Upper lobe of right lung (tissue), 1 donor: ENCODE data around the gene LARP4B. TPM values are rescaled to one million over a fixed set of nuclear protein-coding genes. Genes with fewer than 3 reads are reported as not detected.
A peak's percentile ranks its signal among the peaks of the same experiment; 100 is the strongest.

Experiments used
- ATAC-seq: fragments of 200-7000 bp; cut with Tn5 transposase; one replicate; pipeline ENCODE4 v1.9.1; 2020; ENCODE audit warnings: mild to moderate bottlenecking, moderate library complexity
- DNase-seq: peaks from one replicate; pipeline ENCODE4 v3.0.0-alpha.2; 2020
- H3K27ac ChIP-seq: fragments of 200-600 bp; one replicate; pipeline ENCODE4 v1.8.0; 2022
- H3K27me3 ChIP-seq: fragments of 200-600 bp; one replicate; pipeline ENCODE4 v1.8.0; 2022; ENCODE audit warnings: mild to moderate bottlenecking
- H3K36me3 ChIP-seq: fragments of 200-600 bp; one replicate; pipeline ENCODE4 v1.8.0; 2022
- H3K4me1 ChIP-seq: fragments of 200-600 bp; one replicate; pipeline ENCODE4 v1.8.0; 2022
- H3K4me3 ChIP-seq: fragments of 200-600 bp; one replicate; pipeline ENCODE4 v1.8.0; 2022; ENCODE audit warnings: mild to moderate bottlenecking
- H3K9me3 ChIP-seq: fragments of 200-600 bp; one replicate; pipeline ENCODE4 v1.8.0; 2022
- intact Hi-C: fragments of 100-400 bp; cut with DNase I; formaldehyde crosslinking; loops from one replicate; pipeline ENCODE4 v1.11.0; 2022
- total RNA-seq: library from RNA; stranded (reverse); fragmentation: NEBNext Ultra II Directional; extraction: Animal tissue kit (Norgen Biotek cat#: 25700); gene quantifications from one replicate; pipeline ENCODE4 v1.2.1, GENCODE V29; 2021
- TF ChIP-seq, protein P1 (sequence below): fragments of 200-600 bp; IDR thresholded peaks from one replicate; pipeline ENCODE4 v1.8.0; 2022; ENCODE audit warnings: antibody characterized with exemption
- donor health status: DM: no; HTN: yes; CAD: no; lungs with severe emphysema.

Gene LARP4B
- total RNA-seq, 1 donor from 2014 or later = 126 TPM

DNA sequence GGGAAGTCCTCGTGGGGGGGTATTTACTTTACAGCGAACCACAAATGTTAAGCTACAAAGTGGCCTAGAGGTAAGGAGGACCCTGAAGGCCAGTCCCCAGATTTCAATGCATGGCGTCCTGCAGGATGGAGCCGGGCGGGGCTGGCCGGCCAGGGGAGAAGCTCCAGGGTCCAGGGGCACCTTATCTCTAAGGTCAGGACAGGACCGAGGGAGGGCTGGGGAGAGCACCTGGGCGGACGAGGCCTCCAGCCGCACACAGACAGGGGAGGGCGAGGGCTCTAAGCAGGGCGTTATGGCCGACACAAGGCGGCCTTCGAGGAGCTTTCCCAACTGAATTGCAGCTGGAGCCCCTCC, 145.7 kb downstream of the LARP4B start:
- Histone ChIP-seq H3K4me3 (no peak overlapping the region), H3K9me3 (no peaks in the 10 kb centered on the region), H3K27me3 (peaks cover 20% of the 10 kb centered on the region), H3K27ac (no peak overlapping the region), H3K36me3 (no peaks in the 10 kb centered on the region), H3K4me1 (peaks cover 5% of the 10 kb centered on the region)
- TF ChIP-seq, protein P1, sequence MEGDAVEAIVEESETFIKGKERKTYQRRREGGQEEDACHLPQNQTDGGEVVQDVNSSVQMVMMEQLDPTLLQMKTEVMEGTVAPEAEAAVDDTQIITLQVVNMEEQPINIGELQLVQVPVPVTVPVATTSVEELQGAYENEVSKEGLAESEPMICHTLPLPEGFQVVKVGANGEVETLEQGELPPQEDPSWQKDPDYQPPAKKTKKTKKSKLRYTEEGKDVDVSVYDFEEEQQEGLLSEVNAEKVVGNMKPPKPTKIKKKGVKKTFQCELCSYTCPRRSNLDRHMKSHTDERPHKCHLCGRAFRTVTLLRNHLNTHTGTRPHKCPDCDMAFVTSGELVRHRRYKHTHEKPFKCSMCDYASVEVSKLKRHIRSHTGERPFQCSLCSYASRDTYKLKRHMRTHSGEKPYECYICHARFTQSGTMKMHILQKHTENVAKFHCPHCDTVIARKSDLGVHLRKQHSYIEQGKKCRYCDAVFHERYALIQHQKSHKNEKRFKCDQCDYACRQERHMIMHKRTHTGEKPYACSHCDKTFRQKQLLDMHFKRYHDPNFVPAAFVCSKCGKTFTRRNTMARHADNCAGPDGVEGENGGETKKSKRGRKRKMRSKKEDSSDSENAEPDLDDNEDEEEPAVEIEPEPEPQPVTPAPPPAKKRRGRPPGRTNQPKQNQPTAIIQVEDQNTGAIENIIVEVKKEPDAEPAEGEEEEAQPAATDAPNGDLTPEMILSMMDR = no peak
- ATAC-seq (no peak), DNase-seq (no peak)
- intact Hi-C loops = no loop called here

DNA sequence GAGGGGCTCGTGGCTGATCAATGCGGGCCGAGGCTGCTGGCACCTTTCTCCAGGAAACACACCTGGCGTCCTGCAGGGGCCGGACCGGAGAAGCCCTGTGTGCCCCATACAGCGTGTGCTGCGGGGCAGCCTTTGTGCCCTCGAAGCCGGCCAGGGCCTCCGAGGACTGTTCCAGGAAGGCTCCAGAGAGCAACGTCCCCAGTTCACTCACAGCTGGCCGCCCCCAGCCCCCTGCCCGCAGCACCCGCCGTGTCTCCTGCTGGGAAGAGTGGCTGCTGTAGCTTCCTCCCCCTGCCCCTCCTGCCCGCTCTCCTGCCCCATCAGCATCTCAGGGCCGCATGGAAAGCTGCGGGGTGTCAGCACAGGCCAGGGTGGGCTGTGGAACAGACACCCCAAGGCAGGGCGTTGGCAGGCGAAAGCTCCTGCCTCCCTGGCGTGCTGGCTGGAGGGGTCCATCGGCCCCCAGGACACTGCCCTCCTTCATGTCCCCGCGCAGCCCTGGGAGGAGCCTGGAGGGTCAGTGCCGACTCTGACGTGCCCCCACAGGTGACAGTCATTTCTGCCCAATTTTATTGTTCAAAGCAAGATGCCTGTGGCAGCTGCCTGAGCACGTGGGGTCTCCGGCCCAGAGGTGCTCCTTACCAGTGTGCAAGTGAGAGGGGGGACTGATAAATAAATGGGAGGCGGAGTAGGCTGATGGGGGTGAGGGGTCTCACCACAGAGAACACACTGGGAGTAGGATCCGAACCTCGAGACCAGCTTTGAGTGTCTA, 146.2 kb downstream of the LARP4B start:
- no peak overlapping the region for H3K27ac ChIP-seq
- no peaks in the 10 kb centered on the region for H3K36me3 ChIP-seq
- DNase-seq (no peak), ATAC-seq (peak; percentile 2)
- no peaks in the 10 kb centered on the region for H3K9me3 ChIP-seq
- H3K4me3 ChIP-seq = peak overlapping the region; percentile 28
- peaks cover 20% of the 10 kb centered on the region for H3K27me3 ChIP-seq
- TF ChIP-seq, protein P1 = no peak
- intact Hi-C loops = no loop called here
- H3K4me1 ChIP-seq = peaks cover 5% of the 10 kb centered on the region

DNA sequence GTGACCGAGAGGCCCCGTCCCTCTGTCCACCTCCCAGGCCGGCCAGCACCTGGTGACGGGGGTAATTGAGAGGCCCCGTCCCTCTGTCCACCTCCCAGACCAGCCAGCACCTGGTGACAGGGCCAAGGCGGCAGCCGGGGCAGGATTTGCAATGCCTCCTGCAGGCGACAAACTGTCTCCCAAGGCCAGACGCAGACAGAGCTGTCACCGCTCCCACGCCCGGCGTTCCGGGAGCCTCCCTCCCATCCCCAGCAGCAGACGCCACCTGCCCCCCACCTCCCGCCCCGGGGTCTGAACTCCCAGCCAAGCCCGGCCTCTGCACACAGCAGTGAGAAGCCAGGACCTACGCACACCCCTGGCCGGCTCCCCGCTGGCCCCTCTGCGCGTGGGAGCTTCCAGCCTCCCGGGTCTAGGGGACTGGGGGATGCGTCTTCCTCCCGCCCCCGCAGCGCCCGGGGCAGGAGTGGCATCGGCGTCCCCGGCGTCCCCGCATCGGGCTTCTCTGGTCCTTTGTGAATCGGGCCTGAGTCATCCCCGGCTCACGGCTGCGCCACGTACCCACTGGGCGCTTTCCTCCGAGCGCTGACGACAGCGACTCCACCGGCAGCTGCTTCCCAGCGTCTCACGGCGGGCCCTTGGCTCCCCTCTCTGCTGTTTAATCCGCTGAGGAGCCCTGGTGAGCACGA, 147.0 kb downstream of the LARP4B start:
- H3K9me3 ChIP-seq = no peaks in the 10 kb centered on the region
- H3K4me3 ChIP-seq = peak overlapping the region; percentile 28
- DNase-seq (peak; percentile 74), ATAC-seq (peak; percentile 55)
- intact Hi-C loops = no loop called here
- no peaks in the 10 kb centered on the region for H3K36me3 ChIP-seq
- no peak overlapping the region for H3K27ac ChIP-seq
- TF ChIP-seq, protein P1 = no peak
- peaks cover 5% of the 10 kb centered on the region for H3K4me1 ChIP-seq
- peaks cover 20% of the 10 kb centered on the region for H3K27me3 ChIP-seq

DNA sequence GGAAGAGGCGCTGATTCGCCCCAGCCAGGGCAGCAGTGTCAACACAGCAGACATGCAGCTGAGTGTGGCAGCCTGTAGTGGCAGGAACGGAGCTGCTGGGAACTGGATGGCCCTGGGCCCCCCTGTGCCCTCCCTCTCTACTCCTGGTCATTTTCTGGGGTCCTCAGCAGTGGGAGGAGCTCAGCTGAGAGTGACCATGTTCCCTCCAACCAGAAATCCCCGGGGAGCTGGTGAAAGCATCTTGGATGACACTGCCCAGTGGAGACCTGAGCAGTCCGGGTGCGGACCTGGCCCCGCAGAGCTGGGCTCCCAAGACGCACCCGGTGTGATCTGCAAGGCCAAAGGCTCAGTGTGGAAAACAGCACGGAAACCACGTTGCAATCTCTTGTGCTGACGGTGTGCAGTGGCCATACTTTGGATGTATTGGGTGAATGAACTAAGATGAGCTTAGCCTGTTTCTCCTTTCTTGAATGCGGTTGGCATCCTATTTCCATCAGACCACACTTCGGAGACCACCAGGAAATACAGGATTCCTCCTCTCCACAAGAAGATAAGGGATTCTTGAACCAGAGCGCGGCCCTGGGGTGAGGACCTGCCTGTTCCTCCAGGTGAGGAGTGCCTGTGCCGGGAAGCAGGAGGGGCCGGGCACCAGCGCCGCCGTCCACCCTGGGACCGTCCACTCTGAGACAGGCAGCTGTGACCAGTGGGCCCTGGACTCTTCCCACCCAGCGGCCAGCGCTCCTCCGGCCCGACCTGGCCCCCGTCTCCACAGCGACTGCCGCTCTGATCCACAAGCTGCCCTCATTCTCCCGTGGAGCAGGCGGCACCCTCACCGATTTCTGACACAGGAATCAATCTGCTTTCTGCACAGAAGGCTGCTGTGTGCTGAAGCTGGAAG, 148.5 kb downstream of the LARP4B start:
- intact Hi-C loops = no loop called here
- Histone ChIP-seq H3K27me3 (peaks cover 20% of the 10 kb centered on the region), H3K27ac (no peak overlapping the region), H3K4me1 (peaks cover 5% of the 10 kb centered on the region), H3K4me3 (no peak overlapping the region), H3K36me3 (no peaks in the 10 kb centered on the region), H3K9me3 (no peaks in the 10 kb centered on the region)
- TF ChIP-seq, protein P1 = no peak
- ATAC-seq (no peak), DNase-seq (peak; percentile 60)

DNA sequence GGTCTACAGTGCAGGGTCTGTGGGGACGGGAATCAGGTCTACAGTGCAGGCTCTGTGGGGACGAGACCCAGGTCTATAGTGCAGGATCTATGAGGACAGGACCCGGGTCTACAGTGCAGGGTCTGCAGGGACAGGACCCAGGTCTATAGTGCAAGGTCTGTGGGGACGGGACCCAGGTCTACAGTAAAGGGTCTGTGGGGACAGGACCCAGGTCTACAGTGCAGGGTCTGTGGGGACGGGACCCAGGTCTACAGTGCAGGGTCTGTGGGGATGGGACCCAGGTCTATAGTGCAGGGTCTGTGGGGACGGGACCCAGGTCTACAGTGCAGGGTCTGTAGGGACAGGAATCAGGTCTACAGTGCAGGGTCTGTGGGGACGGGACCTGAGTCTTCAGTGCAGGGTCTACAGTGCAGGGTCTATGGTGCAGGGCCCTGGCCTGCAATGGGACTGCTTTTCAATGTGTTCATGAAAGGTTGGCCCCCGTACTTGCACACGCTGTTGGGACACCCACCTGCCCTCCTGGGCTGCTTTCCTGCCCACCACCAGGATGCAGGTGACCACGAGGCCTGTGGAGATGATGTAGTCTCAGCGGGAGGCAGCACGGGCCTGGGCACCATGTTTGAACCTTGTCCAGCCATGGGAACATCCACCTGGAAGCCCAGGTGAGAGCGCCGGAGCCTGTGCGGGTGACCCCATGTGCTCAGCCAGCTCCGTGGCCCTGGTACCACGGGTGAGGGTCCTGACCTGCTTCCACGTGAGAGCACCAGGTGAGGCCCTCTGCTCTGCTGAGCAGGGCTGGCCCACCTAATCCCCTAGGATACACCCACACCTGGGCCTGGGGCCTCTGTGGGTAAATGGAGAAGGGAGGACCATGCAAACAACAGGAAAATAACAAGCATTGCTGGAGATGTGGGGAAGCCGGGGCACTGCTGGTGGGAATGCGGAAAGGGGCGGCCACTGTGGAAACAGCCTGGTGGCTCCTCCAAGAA, 150.7 kb downstream of the LARP4B start:
- no peaks in the 10 kb centered on the region for H3K36me3 ChIP-seq
- H3K27ac ChIP-seq = no peak overlapping the region
- DNase-seq = no peak
- no peak for ATAC-seq
- intact Hi-C loops = no loop called here
- H3K4me1 ChIP-seq = peaks cover 5% of the 10 kb centered on the region
- TF ChIP-seq, protein P1 = no peak
- no peak overlapping the region for H3K4me3 ChIP-seq
- no peaks in the 10 kb centered on the region for H3K9me3 ChIP-seq
- peaks cover 20% of the 10 kb centered on the region for H3K27me3 ChIP-seq
